Measurements from ENCODE around the gene ZP4.

Gene ZP4

GRCh38 chr1:237884237-237884636, 6.5 kb downstream of the ZP4 start:
- in situ Hi-C loops (cut with MboI; ENCODE audit: low pct_unique_long_range_greater_than_20kb, low sequenced_read_pairs, unreplicated experiment), result no loop called here

GRCh38 chr1:237879195-237879594, 11.5 kb downstream of the ZP4 start:
- in situ Hi-C loops (cut with MboI; ENCODE audit: low pct_unique_long_range_greater_than_20kb, low sequenced_read_pairs, unreplicated experiment), result no loop called here
- no peak for TF ChIP-seq CTCF (IDR thresholded peaks at IDR 0.05; ENCODE audit: extremely low read depth, insufficient read depth, missing control alignments)
- DNase-seq (ENCODE audit: low spot score), result no peak

More at GRCh38 chr1:237884237-237884636, 6.5 kb downstream of the ZP4 start:
- TF ChIP-seq CTCF (IDR thresholded peaks at IDR 0.05; ENCODE audit: extremely low read depth, insufficient read depth, missing control alignments), result no peak
- no peak for DNase-seq (ENCODE audit: low spot score)

GRCh38 chr1:237878406-237878805, 12.3 kb downstream of the ZP4 start:
- in situ Hi-C loops (cut with MboI; ENCODE audit: low pct_unique_long_range_greater_than_20kb, low sequenced_read_pairs, unreplicated experiment), result no loop called here
- no peak for TF ChIP-seq CTCF (IDR thresholded peaks at IDR 0.05; ENCODE audit: extremely low read depth, insufficient read depth, missing control alignments)
- DNase-seq (ENCODE audit: low spot score), result no peak

GRCh38 chr1:237877631-237878030, 13.1 kb downstream of the ZP4 start:
- no peak for TF ChIP-seq CTCF (IDR thresholded peaks at IDR 0.05; ENCODE audit: extremely low read depth, insufficient read depth, missing control alignments)
- no peak for DNase-seq (ENCODE audit: low spot score)
- in situ Hi-C loops (cut with MboI; ENCODE audit: low pct_unique_long_range_greater_than_20kb, low sequenced_read_pairs, unreplicated experiment), result no loop called here

- DNase-seq (ENCODE audit: low spot score), result no peak
- no peak for TF ChIP-seq CTCF (IDR thresholded peaks at IDR 0.05; ENCODE audit: extremely low read depth, insufficient read depth, missing control alignments)
- in situ Hi-C loops (cut with MboI; ENCODE audit: low pct_unique_long_range_greater_than_20kb, low sequenced_read_pairs, unreplicated experiment), result no loop called here
Observed at GRCh38 chr1:237875291-237875690, 15.4 kb downstream of the ZP4 start.

GRCh38 chr1:237873487-237874211, 17.1 kb downstream of the ZP4 start:
- in situ Hi-C loops (cut with MboI; ENCODE audit: low pct_unique_long_range_greater_than_20kb, low sequenced_read_pairs, unreplicated experiment), result no loop called here
- no peak for TF ChIP-seq CTCF (IDR thresholded peaks at IDR 0.05; ENCODE audit: extremely low read depth, insufficient read depth, missing control alignments)
- no peak for DNase-seq (ENCODE audit: low spot score)
